HUES64 (cell line): ENCODE results near the gene RALGPS1.

Experiments used
- H3K27ac ChIP-seq: 2 replicates; pipeline ENCODE4 v1.7.0; 2013; ENCODE audit warnings: low read depth, low read length, inconsistent platforms
- H3K27me3 ChIP-seq: 2 replicates; pipeline ENCODE4 v1.6.1; 2013; ENCODE audit warnings: mild to moderate bottlenecking, low read length; ENCODE audit not compliant: insufficient read depth
- H3K36me3 ChIP-seq: 2 replicates; pipeline ENCODE4 v1.6.1; 2013; ENCODE audit warnings: mild to moderate bottlenecking, low read length; ENCODE audit not compliant: insufficient read depth
- H3K4me1 ChIP-seq: 2 replicates; pipeline ENCODE4 v1.6.1; 2013; ENCODE audit warnings: mild to moderate bottlenecking, low read length, moderate library complexity; ENCODE audit not compliant: insufficient read depth
- H3K4me3 ChIP-seq: 2 replicates; pipeline ENCODE4 v1.5.1; 2013; ENCODE audit warnings: mild to moderate bottlenecking, low read length, moderate library complexity
- H3K9ac ChIP-seq: 2 replicates; pipeline ENCODE4 v1.6.1; 2013; ENCODE audit warnings: mild to moderate bottlenecking, low read depth, low read length
- H3K9me3 ChIP-seq: 2 replicates; pipeline ENCODE4 v1.6.1; 2013; ENCODE audit warnings: low read depth, low read length; ENCODE audit not compliant: insufficient read depth
- WGBS: fragments of 150-250, 120-280 bp; methylation state at CpG from one replicate; pipeline ENCODE4 v1.1.7; 2013; ENCODE audit warnings: missing lambda C conversion rate; 5-methylcytosine and 5-hydroxymethylcytosine counted together

Gene RALGPS1

GRCh38 chr9:127076860-127077643, 162.5 kb downstream of the RALGPS1 start:
- no peak overlapping the region for H3K9ac ChIP-seq
- no peak overlapping the region for H3K4me3 ChIP-seq
- H3K4me1 ChIP-seq = peaks cover 43% of the 10 kb centered on the region
- 72% methylated on average over 5 of the region's 5 CpGs for WGBS
- no peaks in the 10 kb centered on the region for H3K9me3 ChIP-seq
- peak overlapping the region; percentile 76 for H3K27ac ChIP-seq
- H3K36me3 ChIP-seq = no peaks in the 10 kb centered on the region
- H3K27me3 ChIP-seq = no peaks in the 10 kb centered on the region

- Histone ChIP-seq H3K4me1 (peaks cover 43% of the 10 kb centered on the region), H3K27me3 (no peaks in the 10 kb centered on the region), H3K4me3 (no peak overlapping the region), H3K9ac (no peak overlapping the region), H3K9me3 (no peaks in the 10 kb centered on the region), H3K36me3 (no peaks in the 10 kb centered on the region), H3K27ac (no peak overlapping the region)
- 68% methylated on average over 2 of the region's 2 CpGs for WGBS
Measured at GRCh38 chr9:127077644-127077946, 163.0 kb downstream of the RALGPS1 start.

GRCh38 chr9:127078336-127078735, 163.8 kb downstream of the RALGPS1 start:
- Histone ChIP-seq H3K36me3 (no peaks in the 10 kb centered on the region), H3K9ac (no peak overlapping the region), H3K27ac (no peak overlapping the region), H3K27me3 (no peaks in the 10 kb centered on the region), H3K4me1 (peaks cover 43% of the 10 kb centered on the region), H3K4me3 (no peak overlapping the region), H3K9me3 (no peaks in the 10 kb centered on the region)
- WGBS = 93% methylated on average over 6 of the region's 6 CpGs

GRCh38 chr9:127078988-127079387, 164.4 kb downstream of the RALGPS1 start:
- no peak overlapping the region for H3K4me3 ChIP-seq
- H3K9me3 ChIP-seq = no peaks in the 10 kb centered on the region
- H3K9ac ChIP-seq = no peak overlapping the region
- H3K4me1 ChIP-seq = peaks cover 43% of the 10 kb centered on the region
- H3K27me3 ChIP-seq = no peaks in the 10 kb centered on the region
- 95% methylated on average over 1 of the region's 1 CpG for WGBS
- H3K27ac ChIP-seq = no peak overlapping the region
- no peaks in the 10 kb centered on the region for H3K36me3 ChIP-seq

- Histone ChIP-seq H3K9ac (no peak overlapping the region), H3K36me3 (no peaks in the 10 kb centered on the region), H3K27me3 (no peaks in the 10 kb centered on the region), H3K27ac (no peak overlapping the region), H3K4me3 (no peak overlapping the region), H3K9me3 (no peaks in the 10 kb centered on the region), H3K4me1 (peaks cover 37% of the 10 kb centered on the region)
- 93% methylated on average over 8 of the region's 8 CpGs for WGBS
Measured at GRCh38 chr9:127079446-127080140, 165.0 kb downstream of the RALGPS1 start.

- H3K27ac ChIP-seq = no peak overlapping the region
- 93% methylated on average over 8 of the region's 8 CpGs for WGBS
Measured at GRCh38 chr9:127081250-127082185, 166.9 kb downstream of the RALGPS1 start.

GRCh38 chr9:127083138-127083980, 168.8 kb downstream of the RALGPS1 start:
- H3K36me3 ChIP-seq = no peaks in the 10 kb centered on the region; the same call in 1 of the 2 replicates
- no peak overlapping the region for H3K9ac ChIP-seq
- no peak overlapping the region for H3K4me3 ChIP-seq
- H3K9me3 ChIP-seq = no peaks in the 10 kb centered on the region
- no peaks in the 10 kb centered on the region for H3K27me3 ChIP-seq
- no peak overlapping the region for H3K27ac ChIP-seq
- H3K4me1 ChIP-seq = no peaks in the 10 kb centered on the region
- 94% methylated on average over 5 of the region's 5 CpGs for WGBS

More at GRCh38 chr9:127081250-127082185, 166.9 kb downstream of the RALGPS1 start:
- Histone ChIP-seq H3K36me3 (no peaks in the 10 kb centered on the region), H3K27me3 (no peaks in the 10 kb centered on the region), H3K4me1 (peaks cover 18% of the 10 kb centered on the region), H3K9me3 (no peaks in the 10 kb centered on the region), H3K4me3 (no peak overlapping the region), H3K9ac (no peak overlapping the region)

- H3K27ac ChIP-seq = no peak overlapping the region
- no peaks in the 10 kb centered on the region for H3K27me3 ChIP-seq
- 89% methylated on average over 12 of the region's 12 CpGs for WGBS
Measured at GRCh38 chr9:127084076-127085039, 169.8 kb downstream of the RALGPS1 start.

GRCh38 chr9:127085186-127085585, 170.6 kb downstream of the RALGPS1 start:
- Histone ChIP-seq H3K9ac (no peak overlapping the region), H3K4me3 (no peak overlapping the region), H3K27ac (no peak overlapping the region), H3K4me1 (no peaks in the 10 kb centered on the region), H3K9me3 (no peaks in the 10 kb centered on the region), H3K36me3 (no peaks in the 10 kb centered on the region; the same call in 1 of the 2 replicates), H3K27me3 (no peaks in the 10 kb centered on the region)
- WGBS = 92% methylated on average over 2 of the region's 2 CpGs

More at GRCh38 chr9:127084076-127085039, 169.8 kb downstream of the RALGPS1 start:
- Histone ChIP-seq H3K4me1 (no peaks in the 10 kb centered on the region), H3K4me3 (no peak overlapping the region), H3K9ac (no peak overlapping the region), H3K36me3 (no peaks in the 10 kb centered on the region; the same call in 1 of the 2 replicates), H3K9me3 (no peaks in the 10 kb centered on the region)
